HepG2 (cell line): ENCODE data around the gene IFNA17. TPM values are rescaled to one million over a fixed set of nuclear protein-coding genes. Genes with fewer than 3 reads are reported as not detected.

ENCODE experiments used
- TBL1XR1 ChIP-seq: fragments of 150-350 bp; IDR thresholded peaks from 2 replicates; pipeline ENCODE4 v1.6.1; 2014; ENCODE audit warnings: borderline replicate concordance, low read length; ENCODE audit not compliant: partially characterized antibody
- ZNF276 ChIP-seq: sonication (generic); formaldehyde crosslinking; IDR thresholded peaks from 2 replicates; pipeline ENCODE4 v1.4.0; 2020; ENCODE audit warnings: mild to moderate bottlenecking, low read depth, missing genetic modification reagents
- ZNF318 ChIP-seq: sonication (generic); formaldehyde crosslinking; IDR thresholded peaks from 2 replicates; pipeline ENCODE4 v1.4.0; 2020; ENCODE audit warnings: mild to moderate bottlenecking, missing genetic modification reagents
- polyA plus RNA-seq, 8 experiments: library from polyadenylated mRNA; depleted of rRNA in 3 of 8; stranded (reverse) in 7 of 8; unstranded in 1 of 8; fragments of >200 nt; fragmentation: Illumina TruSeq in 4 of 8; extraction: Trizol in 4 of 8; gene quantifications; 2 replicates each; pipeline versions ENCODE4 v1.2.1 to v1.2.3, GENCODE V29; 2011 to 2016; ENCODE audit warnings: low read depth in 4 of 8, missing spikeins in 1 of 8, mixed read lengths in 1 of 8; ENCODE audit not compliant: insufficient read depth in 1 of 8
- total RNA-seq, 5 experiments: library from RNA; depleted of rRNA; stranded (reverse); fragments of >200 nt; fragmentation: Illumina TruSeq; extraction: Trizol; gene quantifications; 2 replicates each; pipeline ENCODE4 v1.2.3, GENCODE V29; 2016; ENCODE audit warnings: low read depth in 1 of 5

IFNA17 gene
- total and polyA plus RNA-seq, 2 of the 13 experiments (the other 11 are each of a cell fraction or from before 2014, with no cell fraction given): not detected

GRCh38 chr9:21234153-21234687, 6.2 kb upstream of the IFNA17 start (continued):
- TF ChIP-seq ZNF276 (no peak), ZNF318 (CRISPR knock-in tag) (no peak), TBL1XR1 (no peak)
- TF ChIP-seq, all 625 proteins: peak for 0
